Esophagus squamous epithelium (tissue), 5 donors: Measurements from ENCODE around the gene DOC2B. TPM values are rescaled to one million over a fixed set of nuclear protein-coding genes. Genes with fewer than 3 reads are reported as not detected.

Experiments used
- DNase-seq: peaks from one replicate; lab custom pipeline; 2025; lab: John Stamatoyannopoulos, UW
- H3K27ac ChIP-seq, 4 donors: fragments of 200-600 bp; sonication (generic); one replicate each; pipeline ENCODE4 v1.5.1; 2016 to 2019; ENCODE audit warnings: mild to moderate bottlenecking in 1 of 4
- H3K27me3 ChIP-seq, 4 donors: fragments of 200-600 bp; sonication (generic); 1 replicate in 3 of 4; 2 replicates in 1 of 4; pipeline versions ENCODE4 v1.5.1 to v1.6.0; 2017 to 2021; ENCODE audit warnings: antibody characterized with exemption in 1 of 4
- H3K36me3 ChIP-seq, 3 donors: fragments of 200-600 bp; sonication (generic); one replicate each; pipeline ENCODE4 v1.5.1; 2016 to 2019
- H3K4me1 ChIP-seq, 3 donors: fragments of 200-600 bp; sonication (generic); one replicate each; pipeline ENCODE4 v1.5.1; 2017 to 2019
- H3K4me3 ChIP-seq, 4 donors: fragments of 200-600 bp; sonication (generic); 1 replicate in 3 of 4; 2 replicates in 1 of 4; pipeline ENCODE4 v1.5.1; 2016 to 2019; ENCODE audit warnings: mild to moderate bottlenecking in 2 of 4, moderate library complexity in 1 of 4
- H3K9me3 ChIP-seq, 3 donors: fragments of 200-600 bp; sonication (generic); one replicate each; pipeline ENCODE4 v1.5.1; 2016 to 2019
- CTCF ChIP-seq, 6 experiments: fragments of 450-650 bp in 4 of 6; fragments of 200-600 bp in 2 of 6; sonication (generic) in 2 of 6; IDR thresholded peaks; one replicate each; pipeline ENCODE4 v1.5.1; 2016 to 2019; ENCODE audit warnings: antibody characterized with exemption in 6 of 6, mild to moderate bottlenecking in 4 of 6, moderate library complexity in 4 of 6
- POLR2A ChIP-seq, 4 donors: fragments of 450-650 bp; IDR thresholded peaks; one replicate each; pipeline ENCODE4 v1.6.1; 2017; ENCODE audit warnings: antibody characterized with exemption in 4 of 4, mild to moderate bottlenecking in 4 of 4, moderate library complexity in 3 of 4
- whole genome bisulfite sequencing, 2 donors: methylation state at CpG; one replicate each; pipeline ENCODE4 v1.1.5; 2018; 5-methylcytosine and 5-hydroxymethylcytosine counted together
- intact Hi-C: fragments of 100-400 bp; cut with DNase I; formaldehyde crosslinking; loops from one replicate; pipeline ENCODE4 v1.15.0; 2022
- total RNA-seq, 4 donors: library from RNA; depleted of rRNA; stranded (reverse); fragments of >200 nt; gene quantifications; one replicate each; pipeline ENCODE4 v1.1.0, GENCODE V29; 2016
- donor health status: DM: yes; HTN: yes; CAD: no.

The DOC2B gene
- total RNA-seq, 4 donors from 2014 or later: 8.4 to 44.9 (median 26.2) TPM

- Histone ChIP-seq H3K27ac (no peak overlapping the region), H3K9me3 (no peaks in the 10 kb centered on the region), H3K4me1 (peaks cover 23 to 43% (median 25%) of the 10 kb centered on the region in 3 donors), H3K4me3 (no peak overlapping the region), H3K36me3 (no peaks in the 10 kb centered on the region), H3K27me3 (peaks cover 0 to 70% (median 0%) of the 10 kb centered on the region in 4 donors)
- no peak for TF ChIP-seq CTCF (IDR thresholded peaks at IDR 0.05)
- no peak for TF ChIP-seq POLR2A (IDR thresholded peaks at IDR 0.05)
- WGBS, 2 donors: 83 to 95% methylated on average over 6 of the region's 6 CpGs
- no peak for DNase-seq
- intact Hi-C loops: no loop called here
These were observed 3.7 kb downstream of the DOC2B start for GRCh38 chr17:177762-178161.

GRCh38 chr17:177155-177554, 4.3 kb downstream of the DOC2B start:
- WGBS, 2 donors: 84 to 87% methylated on average over 3 of the region's 3 CpGs
- Histone ChIP-seq H3K27me3 (peaks cover 0 to 66% (median 0%) of the 10 kb centered on the region in 4 donors), H3K4me3 (no peak overlapping the region), H3K27ac (no peak overlapping the region), H3K4me1 (peaks cover 17 to 37% (median 24%) of the 10 kb centered on the region in 3 donors), H3K36me3 (no peaks in the 10 kb centered on the region), H3K9me3 (no peaks in the 10 kb centered on the region)
- intact Hi-C loops: no loop called here
- TF ChIP-seq POLR2A (IDR thresholded peaks at IDR 0.05) (no peak), CTCF (IDR thresholded peaks at IDR 0.05) (no peak)
- no peak for DNase-seq

GRCh38 chr17:173166-173911, 8.1 kb downstream of the DOC2B start:
- H3K36me3 ChIP-seq: no peaks in the 10 kb centered on the region
- peaks cover 0 to 29% (median 0%) of the 10 kb centered on the region in 4 donors for H3K27me3 ChIP-seq
- no peaks in the 10 kb centered on the region for H3K9me3 ChIP-seq
- no peak overlapping the region for H3K4me3 ChIP-seq
- no peak for TF ChIP-seq CTCF (IDR thresholded peaks at IDR 0.05)
- no peak for TF ChIP-seq POLR2A (IDR thresholded peaks at IDR 0.05)
- intact Hi-C loops: no loop called here
- WGBS, 2 donors: 83 to 93% methylated on average over 6 of the region's 10 CpGs
- H3K4me1 ChIP-seq: peaks cover 0 to 3% (median under 1%) of the 10 kb centered on the region in 3 donors
- no peak overlapping the region for H3K27ac ChIP-seq
- no peak for DNase-seq

- peaks cover 0 to 19% (median 0%) of the 10 kb centered on the region in 4 donors for H3K27me3 ChIP-seq
- intact Hi-C loops: no loop called here
- H3K36me3 ChIP-seq: no peaks in the 10 kb centered on the region
- TF ChIP-seq CTCF (IDR thresholded peaks at IDR 0.05) (no peak), POLR2A (IDR thresholded peaks at IDR 0.05) (no peak)
- no peaks in the 10 kb centered on the region for H3K4me1 ChIP-seq
- DNase-seq: no peak
- no peak overlapping the region for H3K4me3 ChIP-seq
- no peak overlapping the region for H3K27ac ChIP-seq
- 79% methylated on average over 5 of the region's 11 CpGs; no CpG with 5 or more reads in 1 of the 2 donors for WGBS, 2 donors
- H3K9me3 ChIP-seq: no peaks in the 10 kb centered on the region
These were observed 9.0 kb downstream of the DOC2B start for GRCh38 chr17:172401-172800.

- Histone ChIP-seq H3K27ac (no peak overlapping the region), H3K4me3 (no peak overlapping the region), H3K27me3 (peaks cover 0 to 19% (median 0%) of the 10 kb centered on the region in 4 donors), H3K36me3 (no peaks in the 10 kb centered on the region), H3K4me1 (no peaks in the 10 kb centered on the region), H3K9me3 (no peaks in the 10 kb centered on the region)
- WGBS, 2 donors: 90% methylated on average over 2 of the region's 13 CpGs; no CpG with 5 or more reads in 1 of the 2 donors
- intact Hi-C loops: no loop called here
- no peak for DNase-seq
- no peak for TF ChIP-seq POLR2A (IDR thresholded peaks at IDR 0.05)
- TF ChIP-seq CTCF (IDR thresholded peaks at IDR 0.05): no peak
These were observed 9.6 kb downstream of the DOC2B start for GRCh38 chr17:171871-172270.
